ELR (cell line): Measurements from ENCODE around the gene MDK.
A peak's percentile ranks its signal among the peaks of the same experiment; 100 is the strongest.

Source experiments
- DNase-seq: peaks from one replicate; pipeline ENCODE4 v3.0.0-alpha.2; 2015; ENCODE audit warnings: low read depth

MDK gene

GRCh38 chr11:46404476-46405017 lies 23.1 kb downstream of the MDK start:
- DNase-seq = no peak

DNA sequence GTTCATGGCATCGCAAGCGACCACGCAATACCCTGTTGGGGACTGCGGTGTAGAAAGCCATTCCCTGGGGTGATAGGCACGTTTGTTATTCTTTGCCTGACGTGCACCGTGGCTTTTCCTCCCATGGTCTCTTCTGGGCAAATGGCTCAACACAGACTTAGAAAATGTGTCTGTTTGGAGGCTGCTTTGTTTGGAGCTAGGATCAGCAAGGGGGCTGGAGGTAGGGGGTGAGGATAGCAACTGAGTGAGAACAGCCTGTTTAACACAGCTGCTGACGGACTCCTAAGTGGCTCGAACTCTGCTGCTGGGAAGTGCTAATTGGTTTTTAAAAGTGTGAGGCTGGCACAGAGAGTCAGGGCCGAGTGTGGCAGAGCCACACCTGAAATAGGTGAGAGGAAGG lies 26.2 kb downstream of the MDK start:
- DNase-seq = no peak

GRCh38 chr11:46408407-46408986 lies 27.0 kb downstream of the MDK start:
- no peak for DNase-seq

- DNase-seq = no peak
Measured at GRCh38 chr11:46410021-46410420, 28.6 kb downstream of the MDK start.

DNA sequence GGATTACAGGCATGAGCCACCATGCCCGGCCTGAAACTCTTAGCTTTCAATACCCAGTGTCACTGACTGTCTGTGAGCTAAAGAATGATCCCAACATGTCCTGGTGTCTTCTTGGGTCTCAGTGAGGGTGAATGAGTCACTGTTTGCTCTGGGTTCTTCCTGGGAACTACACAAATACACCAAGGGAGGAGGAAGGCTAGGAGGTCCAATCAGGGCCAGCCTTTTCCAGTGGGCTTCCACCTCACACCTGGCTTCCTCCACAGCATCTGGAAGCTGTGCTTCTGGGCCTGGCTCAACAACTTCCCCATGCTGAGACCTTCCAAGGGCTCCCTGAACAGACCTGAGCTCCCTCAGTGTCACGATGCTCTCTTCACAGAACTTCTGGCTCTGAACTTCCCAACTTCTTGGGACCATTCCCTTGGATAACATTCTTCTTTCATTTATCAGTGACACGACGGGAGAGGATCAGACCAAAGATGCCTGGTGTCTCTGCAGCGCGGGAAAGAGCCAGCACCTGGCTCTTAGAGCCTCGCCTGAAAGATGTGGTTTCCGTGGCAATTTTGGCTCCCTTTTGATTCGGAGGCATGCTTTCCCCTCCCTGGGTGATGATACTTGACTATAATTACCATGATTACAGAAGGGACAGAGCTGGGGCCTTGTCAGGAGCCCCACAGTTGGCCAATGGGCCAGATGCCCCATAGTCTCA lies 32.4 kb downstream of the MDK start:
- no peak for DNase-seq

- no peak for DNase-seq
Measured at GRCh38 chr11:46414466-46414796, 33.0 kb downstream of the MDK start.

- no peak for DNase-seq
Measured at GRCh38 chr11:46414879-46415278, 33.4 kb downstream of the MDK start.

GRCh38 chr11:46417711-46418110 lies 36.2 kb downstream of the MDK start:
- no peak for DNase-seq

DNA sequence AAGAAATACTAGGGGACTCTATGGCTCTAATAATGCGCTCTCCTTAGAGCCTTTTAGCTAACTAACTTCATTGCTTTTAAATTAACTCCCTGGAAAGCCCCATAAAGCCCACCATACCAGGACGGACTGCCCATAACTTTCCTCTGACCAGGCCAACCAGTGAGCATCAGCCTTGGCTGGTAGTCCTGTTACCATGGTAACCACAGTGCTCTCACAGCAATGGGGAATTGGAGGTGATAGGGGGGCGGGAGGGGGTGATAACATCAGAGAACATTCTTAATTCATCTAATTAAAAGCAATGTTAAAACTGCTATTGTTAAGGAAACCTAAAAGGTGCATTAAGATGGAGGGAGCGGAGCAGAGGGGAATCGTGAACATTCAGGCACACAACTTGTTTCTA lies 37.3 kb downstream of the MDK start:
- no peak for DNase-seq

GRCh38 chr11:46420513-46420912 lies 39.0 kb downstream of the MDK start:
- DNase-seq = no peak

- DNase-seq = no peak
Measured at GRCh38 chr11:46421257-46421880, 39.9 kb downstream of the MDK start.

GRCh38 chr11:46422588-46422987 lies 41.1 kb downstream of the MDK start:
- DNase-seq = peak; percentile 4

- DNase-seq = no peak
Measured at GRCh38 chr11:46426233-46426991, 44.9 kb downstream of the MDK start.

DNA sequence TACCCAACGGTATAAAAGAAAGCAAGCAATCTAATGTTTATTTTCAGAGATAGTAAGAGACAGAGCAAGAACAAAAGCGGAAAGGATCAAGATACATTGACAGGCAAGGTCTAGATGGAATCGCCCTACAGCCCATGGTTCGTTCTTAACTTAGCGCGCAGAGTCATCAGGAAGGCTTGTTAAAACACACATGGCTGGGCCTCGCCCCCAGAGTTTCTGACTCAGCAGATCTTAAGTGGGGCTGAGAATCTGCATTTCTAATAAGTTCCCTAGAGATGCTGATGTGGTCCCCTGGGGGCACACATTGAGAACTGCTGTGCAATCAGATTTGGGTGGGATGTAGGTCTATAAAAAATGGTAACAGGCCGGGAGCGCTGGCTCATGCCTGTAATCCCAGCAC lies 45.9 kb downstream of the MDK start:
- no peak for DNase-seq

- DNase-seq = no peak
Measured at GRCh38 chr11:46429717-46430116, 48.2 kb downstream of the MDK start.

- no peak for DNase-seq
Measured at GRCh38 chr11:46431211-46431610, 49.7 kb downstream of the MDK start.
